Endodermal cell (in vitro differentiated cells): ENCODE measurements around the gene ABHD5. TPM values are rescaled to one million over a fixed set of nuclear protein-coding genes. Genes with fewer than 3 reads are reported as not detected.
"Not testable (repeated sequence)": the region's sequence is repeated elsewhere in the genome, so short reads cannot be mapped to it uniquely, and the experiment has no call there.

Source experiments
- DNase-seq: peaks from one replicate; pipeline ENCODE4 v3.0.0-alpha.2; 2017
- H3K27ac ChIP-seq: 2 replicates; pipeline ENCODE4 v1.5.1; 2013; ENCODE audit warnings: mild to moderate bottlenecking, low read depth, low read length, moderate library complexity
- H3K27me3 ChIP-seq: 2 replicates; pipeline ENCODE4 v1.6.1; 2013; ENCODE audit warnings: mild to moderate bottlenecking, low read length, moderate library complexity; ENCODE audit not compliant: insufficient read depth, control insufficient read depth, poor library complexity, severe bottlenecking
- H3K36me3 ChIP-seq: 2 replicates; pipeline ENCODE4 v1.7.0; 2013; ENCODE audit warnings: mild to moderate bottlenecking, low read length, moderate library complexity; ENCODE audit not compliant: control insufficient read depth, insufficient read depth
- H3K4me1 ChIP-seq: one replicate; pipeline ENCODE4 v1.7.0; 2013; ENCODE audit warnings: low read length; ENCODE audit not compliant: control insufficient read depth, insufficient read depth
- H3K4me3 ChIP-seq: 2 replicates; pipeline ENCODE4 v1.5.1; 2013; ENCODE audit warnings: mild to moderate bottlenecking, low read length, moderate library complexity
- H3K9ac ChIP-seq: 2 replicates; pipeline ENCODE4 v1.6.1; 2013; ENCODE audit warnings: mild to moderate bottlenecking, low read length, moderate library complexity; ENCODE audit not compliant: poor library complexity, severe bottlenecking; ENCODE audit errors: extremely low read depth
- H3K9me3 ChIP-seq: 2 replicates; pipeline ENCODE4 v1.6.1; 2013; ENCODE audit warnings: mild to moderate bottlenecking, low read length, moderate library complexity; ENCODE audit not compliant: control insufficient read depth
- H3K27ac Mint-ChIP-seq: 2 replicates; pipeline ENCODE4 v1.8.0; 2020; ENCODE audit warnings: mixed read lengths
- H3K27me3 Mint-ChIP-seq: 2 replicates; pipeline ENCODE4 v1.8.0; 2021; ENCODE audit warnings: mild to moderate bottlenecking, mixed read lengths; ENCODE audit not compliant: insufficient read depth
- H3K36me3 Mint-ChIP-seq: 2 replicates; pipeline ENCODE4 v1.8.0; 2020; ENCODE audit warnings: low read depth, mixed read lengths
- H3K4me1 Mint-ChIP-seq: 2 replicates; pipeline ENCODE4 v1.8.0; 2020; ENCODE audit warnings: mixed read lengths
- H3K4me3 Mint-ChIP-seq: 2 replicates; pipeline ENCODE4 v1.8.0; 2020; ENCODE audit warnings: mild to moderate bottlenecking, moderate library complexity, mixed read lengths
- H3K9me3 Mint-ChIP-seq: 2 replicates; pipeline ENCODE4 v1.8.0; 2020; ENCODE audit warnings: mild to moderate bottlenecking, mixed read lengths
- CTCF ChIP-seq: fragments of 200-600 bp; sonication (generic); conservative IDR thresholded peaks from 2 replicates; pipeline ENCODE4 v1.5.0; 2021; ENCODE audit warnings: antibody characterized with exemption, mild to moderate bottlenecking
- WGBS, 2 experiments: methylation state at CpG; one replicate each; pipeline versions ENCODE4 v1.1.5 to v1.1.7; 2013; ENCODE audit warnings: missing lambda C conversion rate in 2 of 2, mixed read lengths in 1 of 2; ENCODE audit not compliant: insufficient coverage in 1 of 2, insufficient read length in 1 of 2; 5-methylcytosine and 5-hydroxymethylcytosine counted together
- total RNA-seq, 2 donors: library from RNA; stranded (reverse); fragmentation: NEBNext Ultra II Directional in 1 of 2; extraction: Animal tissue kit (Norgen Biotek cat#: 25700) in 1 of 2; gene quantifications; 2 replicates in 1 of 2; 3 replicates in 1 of 2; pipeline ENCODE4 v1.2.1, GENCODE V29; 2021

ABHD5 gene
- total RNA-seq, 2 donors from 2014 or later: 20.5 to 24.1 TPM

GRCh38 chr3:43650345-43650744 is 40.4 kb upstream of the ABHD5 start:
- WGBS, 2 experiments: 80 to 86% methylated on average over 1 of the region's 1 CpG
- no peak overlapping the region for H3K4me3 ChIP-seq

GRCh38 chr3:43656390-43656789 is 34.3 kb upstream of the ABHD5 start:
- H3K4me3 ChIP-seq, H3K36me3 ChIP-seq, H3K27ac ChIP-seq, H3K27me3 Mint-ChIP-seq, H3K4me1 ChIP-seq, H3K9me3 Mint-ChIP-seq, H3K9me3 ChIP-seq, H3K27ac Mint-ChIP-seq, H3K4me1 Mint-ChIP-seq, DNase-seq, H3K36me3 Mint-ChIP-seq, H3K27me3 ChIP-seq, H3K9ac ChIP-seq, H3K4me3 Mint-ChIP-seq: not testable (repeated sequence)
- 96 to 100% methylated on average over 5 to 22 of the region's 22 CpGs for WGBS, 2 experiments

More at GRCh38 chr3:43650345-43650744, 40.4 kb upstream of the ABHD5 start:
- no peaks in the 10 kb centered on the region for H3K36me3 ChIP-seq
- no peak overlapping the region for H3K9ac ChIP-seq
- DNase-seq: no peak
- H3K9me3 ChIP-seq: no peaks in the 10 kb centered on the region
- peaks cover 21% of the 10 kb centered on the region for H3K4me1 Mint-ChIP-seq
- H3K9me3 Mint-ChIP-seq: no peaks in the 10 kb centered on the region
- H3K27ac ChIP-seq: no peak overlapping the region
- no peaks in the 10 kb centered on the region for H3K27me3 ChIP-seq
- H3K27ac Mint-ChIP-seq: no peak overlapping the region
- H3K4me3 Mint-ChIP-seq: no peak overlapping the region
- TF ChIP-seq CTCF: no peak
- no peaks in the 10 kb centered on the region for H3K27me3 Mint-ChIP-seq
- H3K36me3 Mint-ChIP-seq: no peaks in the 10 kb centered on the region
- peaks cover 13% of the 10 kb centered on the region for H3K4me1 ChIP-seq

GRCh38 chr3:43659250-43659880 is 31.4 kb upstream of the ABHD5 start:
- peaks cover 5% of the 10 kb centered on the region for H3K27me3 Mint-ChIP-seq

GRCh38 chr3:43661376-43661775 is 29.4 kb upstream of the ABHD5 start:
- not testable (repeated sequence) for H3K4me3 ChIP-seq, H3K27me3 ChIP-seq, H3K36me3 ChIP-seq, H3K27me3 Mint-ChIP-seq, H3K4me1 ChIP-seq, H3K27ac ChIP-seq, DNase-seq, H3K9me3 ChIP-seq, H3K4me3 Mint-ChIP-seq, H3K36me3 Mint-ChIP-seq, H3K27ac Mint-ChIP-seq, H3K9ac ChIP-seq, H3K4me1 Mint-ChIP-seq
- WGBS, 2 experiments: 93 to 100% methylated on average over 1 of the region's 1 CpG
- H3K9me3 Mint-ChIP-seq: peaks cover 27% of the 10 kb centered on the region

More at GRCh38 chr3:43659250-43659880, 31.4 kb upstream of the ABHD5 start:
- no peak overlapping the region for H3K27ac Mint-ChIP-seq
- Histone ChIP-seq H3K9ac (no peak overlapping the region), H3K27ac (no peak overlapping the region), H3K27me3 (no peaks in the 10 kb centered on the region), H3K4me1 (no peaks in the 10 kb centered on the region), H3K9me3 (no peaks in the 10 kb centered on the region), H3K36me3 (no peaks in the 10 kb centered on the region), H3K4me3 (no peak overlapping the region)
- H3K36me3 Mint-ChIP-seq: peaks cover 2% of the 10 kb centered on the region
- H3K9me3 Mint-ChIP-seq: peaks cover 14% of the 10 kb centered on the region
- 89 to 97% methylated on average over 6 to 13 of the region's 13 CpGs for WGBS, 2 experiments
- no peaks in the 10 kb centered on the region for H3K4me1 Mint-ChIP-seq
- DNase-seq: peak; percentile 49
- TF ChIP-seq CTCF: no peak
- no peak overlapping the region for H3K4me3 Mint-ChIP-seq

GRCh38 chr3:43665011-43665410 is 25.7 kb upstream of the ABHD5 start:
- H3K4me1 Mint-ChIP-seq: peaks cover 12% of the 10 kb centered on the region
- H3K4me3 Mint-ChIP-seq, H3K27ac ChIP-seq, H3K36me3 ChIP-seq, H3K9ac ChIP-seq, H3K27me3 Mint-ChIP-seq, H3K27ac Mint-ChIP-seq, H3K27me3 ChIP-seq, H3K9me3 ChIP-seq, H3K36me3 Mint-ChIP-seq, DNase-seq, H3K4me3 ChIP-seq, H3K4me1 ChIP-seq: not testable (repeated sequence)
- H3K9me3 Mint-ChIP-seq: peaks cover 24% of the 10 kb centered on the region
- 57 to 94% methylated on average over 1 to 3 of the region's 3 CpGs for WGBS, 2 experiments
